Measurements from ENCODE around the gene MVB12B.
A peak's percentile ranks its signal among the peaks of the same experiment; 100 is the strongest.

MVB12B gene

GRCh38 chr9:126522612-126523356, 196.2 kb downstream of the MVB12B start:
- Histone ChIP-seq H2AFZ (ENCODE audit: low read length) (peak overlapping the region; percentile 80), H2BK120ac (ENCODE audit: low read depth, low read length) (peak overlapping the region; percentile 10), H3K18ac (ENCODE audit: low read length) (peak overlapping the region; percentile 4), H3K4me3 (ENCODE audit: low read length in 2 of 2) (no peak overlapping the region), H3K4me1 (ENCODE audit: control insufficient read depth in 2 of 2, insufficient read depth in 1 of 2, low read depth in 1 of 2, low read length in 2 of 2) (peaks cover 14 to 46% of the 10 kb centered on the region in 2 donors), H2BK12ac (ENCODE audit: low read length) (peak overlapping the region; percentile 4), H3K14ac (ENCODE audit: low read length) (no peak overlapping the region), H3K23ac (ENCODE audit: low read depth, low read length, poor library complexity) (no peak overlapping the region), H3K79me1 (ENCODE audit: low read depth, low read length) (no peaks in the 10 kb centered on the region), H4K8ac (ENCODE audit: low read depth, low read length) (no peak overlapping the region), H3K9ac (ENCODE audit: low read depth, low read length, poor library complexity) (no peak overlapping the region), H3K9me3 (replicated peaks in 1 of 2; ENCODE audit: control insufficient read depth in 2 of 2, insufficient read depth in 1 of 2, low read depth in 1 of 2, low read length in 2 of 2) (no peaks in the 10 kb centered on the region), H3K4ac (ENCODE audit: low read length) (no peak overlapping the region), H2BK5ac (ENCODE audit: low read length) (peak overlapping the region; percentile 9), H3K27me3 (ENCODE audit: control insufficient read depth in 3 of 3, insufficient read depth in 3 of 3, low read depth in 1 of 3, low read length in 3 of 3) (peaks cover 0 to 36% (median 0%) of the 10 kb centered on the region in 3 experiments), H3K36me3 (replicated peaks in 1 of 2; ENCODE audit: control insufficient read depth in 2 of 2, insufficient read depth in 2 of 2, low read length in 2 of 2) (no peaks in the 10 kb centered on the region), H3K4me2 (ENCODE audit: insufficient read depth, low read length, poor library complexity, severe bottlenecking) (no peak overlapping the region), H2BK15ac (ENCODE audit: low read length) (peak overlapping the region; percentile 71), H3K27ac (replicated peaks; ENCODE audit: low read length) (no peak overlapping the region), H4K91ac (ENCODE audit: low read depth, low read length, poor library complexity) (no peak overlapping the region), H2AK5ac (ENCODE audit: low read depth, low read length) (peak overlapping the region; percentile 94)
- WGBS, 2 donors (ENCODE audit: extremely low coverage in 2 of 2, insufficient read length in 2 of 2, insufficient replicate concordance in 1 of 2): no CpG with 5 or more reads among the region's 18 CpGs
- no peak for DNase-seq (ENCODE audit: low spot score)

- no peak overlapping the region for H4K91ac ChIP-seq (ENCODE audit: low read depth, low read length, poor library complexity)
- no peak for DNase-seq (ENCODE audit: low spot score)
These were observed 197.0 kb downstream of the MVB12B start for GRCh38 chr9:126523611-126524111.

GRCh38 chr9:126524353-126525077, 197.9 kb downstream of the MVB12B start:
- no peak overlapping the region for H3K4ac ChIP-seq (ENCODE audit: low read length)
- H2AK5ac ChIP-seq (ENCODE audit: low read depth, low read length): peak overlapping the region; percentile 34
- no peak overlapping the region for H3K4me2 ChIP-seq (ENCODE audit: insufficient read depth, low read length, poor library complexity, severe bottlenecking)
- no peak overlapping the region for H2BK120ac ChIP-seq (ENCODE audit: low read depth, low read length)
- no peak overlapping the region for H2BK12ac ChIP-seq (ENCODE audit: low read length)
- H3K79me1 ChIP-seq (ENCODE audit: low read depth, low read length): no peaks in the 10 kb centered on the region
- no peak overlapping the region for H3K4me3 ChIP-seq (ENCODE audit: low read length in 2 of 2)
- H3K4me1 ChIP-seq (ENCODE audit: control insufficient read depth in 2 of 2, insufficient read depth in 1 of 2, low read depth in 1 of 2, low read length in 2 of 2): peaks cover 23 to 47% of the 10 kb centered on the region in 2 donors
- DNase-seq (ENCODE audit: low spot score): no peak
- H3K9ac ChIP-seq (ENCODE audit: low read depth, low read length, poor library complexity): no peak overlapping the region
- H3K14ac ChIP-seq (ENCODE audit: low read length): no peak overlapping the region
- peaks cover 0 to 24% (median 0%) of the 10 kb centered on the region in 3 experiments for H3K27me3 ChIP-seq (ENCODE audit: control insufficient read depth in 3 of 3, insufficient read depth in 3 of 3, low read depth in 1 of 3, low read length in 3 of 3)
- no CpG with 5 or more reads among the region's 13 CpGs for WGBS, 2 donors (ENCODE audit: extremely low coverage in 2 of 2, insufficient read length in 2 of 2, insufficient replicate concordance in 1 of 2)
- no peaks in the 10 kb centered on the region for H3K36me3 ChIP-seq (replicated peaks in 1 of 2; ENCODE audit: control insufficient read depth in 2 of 2, insufficient read depth in 2 of 2, low read length in 2 of 2)
- no peak overlapping the region for H2BK5ac ChIP-seq (ENCODE audit: low read length)
- no peak overlapping the region for H3K27ac ChIP-seq (replicated peaks; ENCODE audit: low read length)
- H4K91ac ChIP-seq (ENCODE audit: low read depth, low read length, poor library complexity): peak overlapping the region; percentile 33
- H3K23ac ChIP-seq (ENCODE audit: low read depth, low read length, poor library complexity): peak overlapping the region; percentile 56
- H2AFZ ChIP-seq (ENCODE audit: low read length): no peak overlapping the region
- no peak overlapping the region for H4K8ac ChIP-seq (ENCODE audit: low read depth, low read length)
- H3K18ac ChIP-seq (ENCODE audit: low read length): peak overlapping the region; percentile 35
- no peaks in the 10 kb centered on the region for H3K9me3 ChIP-seq (replicated peaks in 1 of 2; ENCODE audit: control insufficient read depth in 2 of 2, insufficient read depth in 1 of 2, low read depth in 1 of 2, low read length in 2 of 2)
- no peak overlapping the region for H2BK15ac ChIP-seq (ENCODE audit: low read length)

More at GRCh38 chr9:126523611-126524111, 197.0 kb downstream of the MVB12B start:
- no peak overlapping the region for H3K9ac ChIP-seq (ENCODE audit: low read depth, low read length, poor library complexity)
- H2BK120ac ChIP-seq (ENCODE audit: low read depth, low read length): no peak overlapping the region
- no peak overlapping the region for H2AFZ ChIP-seq (ENCODE audit: low read length)
- H3K9me3 ChIP-seq (replicated peaks in 1 of 2; ENCODE audit: control insufficient read depth in 2 of 2, insufficient read depth in 1 of 2, low read depth in 1 of 2, low read length in 2 of 2): no peaks in the 10 kb centered on the region
- peaks cover 17 to 45% of the 10 kb centered on the region in 2 donors for H3K4me1 ChIP-seq (ENCODE audit: control insufficient read depth in 2 of 2, insufficient read depth in 1 of 2, low read depth in 1 of 2, low read length in 2 of 2)
- no peak overlapping the region for H2AK5ac ChIP-seq (ENCODE audit: low read depth, low read length)
- no peak overlapping the region for H3K27ac ChIP-seq (replicated peaks; ENCODE audit: low read length)
- H3K18ac ChIP-seq (ENCODE audit: low read length): no peak overlapping the region
- H2BK12ac ChIP-seq (ENCODE audit: low read length): no peak overlapping the region
- H3K27me3 ChIP-seq (ENCODE audit: control insufficient read depth in 3 of 3, insufficient read depth in 3 of 3, low read depth in 1 of 3, low read length in 3 of 3): peaks cover 0 to 30% (median 0%) of the 10 kb centered on the region in 3 experiments
- H3K4me3 ChIP-seq (ENCODE audit: low read length in 2 of 2): no peak overlapping the region
- no peak overlapping the region for H3K14ac ChIP-seq (ENCODE audit: low read length)
- H3K4ac ChIP-seq (ENCODE audit: low read length): no peak overlapping the region
- no peak overlapping the region for H3K4me2 ChIP-seq (ENCODE audit: insufficient read depth, low read length, poor library complexity, severe bottlenecking)
- no CpG with 5 or more reads among the region's 9 CpGs for WGBS, 2 donors (ENCODE audit: extremely low coverage in 2 of 2, insufficient read length in 2 of 2, insufficient replicate concordance in 1 of 2)
- no peaks in the 10 kb centered on the region for H3K36me3 ChIP-seq (replicated peaks in 1 of 2; ENCODE audit: control insufficient read depth in 2 of 2, insufficient read depth in 2 of 2, low read length in 2 of 2)
- no peak overlapping the region for H3K23ac ChIP-seq (ENCODE audit: low read depth, low read length, poor library complexity)
- H2BK15ac ChIP-seq (ENCODE audit: low read length): no peak overlapping the region
- H2BK5ac ChIP-seq (ENCODE audit: low read length): no peak overlapping the region
- no peaks in the 10 kb centered on the region for H3K79me1 ChIP-seq (ENCODE audit: low read depth, low read length)
- no peak overlapping the region for H4K8ac ChIP-seq (ENCODE audit: low read depth, low read length)

All from neuronal stem cell (in vitro differentiated cells).